Activated naive CD4-positive, alpha-beta T cell treated with anti-CD3 and anti-CD28 coated beads, Interleukin-2, amount 10 ng/mL, durations not matched to agents 7 days and 5 days (primary cell): ENCODE measurements around the gene SAMD14.
A peak's percentile ranks its signal among the peaks of the same experiment; 100 is the strongest.

ENCODE experiments used
- CTCF ChIA-PET: fragments of 350-600 bp; sonication (Branson Sonifier 250); formaldehyde crosslinking; loops from one replicate; lab custom pipeline; 2021; ENCODE audit warnings: antibody characterized with exemption; lab: Charles Lee
- DNase-seq: peaks from one replicate; pipeline ENCODE4 v3.0.0-alpha.2; 2020
- H3K27ac Mint-ChIP-seq: one replicate; pipeline ENCODE4 v1.8.0; 2021; ENCODE audit warnings: mild to moderate bottlenecking, moderate library complexity, mixed read lengths
- H3K27me3 Mint-ChIP-seq: one replicate; pipeline ENCODE4 v1.8.0; 2021; ENCODE audit warnings: mild to moderate bottlenecking, mixed read lengths
- H3K36me3 Mint-ChIP-seq: one replicate; pipeline ENCODE4 v1.8.0; 2021; ENCODE audit warnings: mixed read lengths
- H3K4me1 Mint-ChIP-seq: one replicate; pipeline ENCODE4 v1.8.0; 2021; ENCODE audit warnings: mixed read lengths
- H3K4me3 Mint-ChIP-seq: one replicate; pipeline ENCODE4 v1.8.0; 2021; ENCODE audit warnings: mild to moderate bottlenecking, moderate library complexity, mixed read lengths
- H3K9me3 Mint-ChIP-seq: one replicate; pipeline ENCODE4 v1.8.0; 2021; ENCODE audit warnings: mixed read lengths

SAMD14 gene

GRCh38 chr17:50114401-50114800 is 15.6 kb downstream of the SAMD14 start:
- CTCF ChIA-PET: interaction anchor here (0.6 to 4.3 kb wide), 22 partner anchors 9 to 570 kb away, joined by 3 to 27 read pairs (median 6); partner anchors contain the start of genes COL1A1, PDK2, SAMD14 and SGCA
- H3K4me1 Mint-ChIP-seq: peaks cover 11% of the 10 kb centered on the region
- no peaks in the 10 kb centered on the region for H3K36me3 Mint-ChIP-seq
- H3K27me3 Mint-ChIP-seq: peaks cover 64% of the 10 kb centered on the region
- H3K9me3 Mint-ChIP-seq: no peaks in the 10 kb centered on the region
- DNase-seq: no peak
- H3K27ac Mint-ChIP-seq: no peak overlapping the region
- H3K4me3 Mint-ChIP-seq: no peak overlapping the region

GRCh38 chr17:50113624-50114320 is 16.2 kb downstream of the SAMD14 start:
- no peaks in the 10 kb centered on the region for H3K9me3 Mint-ChIP-seq
- H3K27ac Mint-ChIP-seq: no peak overlapping the region
- peaks cover 58% of the 10 kb centered on the region for H3K27me3 Mint-ChIP-seq
- DNase-seq: no peak
- no peaks in the 10 kb centered on the region for H3K36me3 Mint-ChIP-seq
- no peak overlapping the region for H3K4me3 Mint-ChIP-seq
- CTCF ChIA-PET: interaction anchor here (0.6 to 4.3 kb wide), 12 partner anchors 10 to 167 kb away, joined by 3 to 26 read pairs (median 8); partner anchors contain the start of genes COL1A1, PDK2 and SAMD14
- H3K4me1 Mint-ChIP-seq: peaks cover 11% of the 10 kb centered on the region

- peaks cover 11% of the 10 kb centered on the region for H3K4me1 Mint-ChIP-seq
These were observed 17.3 kb downstream of the SAMD14 start for GRCh38 chr17:50112694-50113093.

DNA sequence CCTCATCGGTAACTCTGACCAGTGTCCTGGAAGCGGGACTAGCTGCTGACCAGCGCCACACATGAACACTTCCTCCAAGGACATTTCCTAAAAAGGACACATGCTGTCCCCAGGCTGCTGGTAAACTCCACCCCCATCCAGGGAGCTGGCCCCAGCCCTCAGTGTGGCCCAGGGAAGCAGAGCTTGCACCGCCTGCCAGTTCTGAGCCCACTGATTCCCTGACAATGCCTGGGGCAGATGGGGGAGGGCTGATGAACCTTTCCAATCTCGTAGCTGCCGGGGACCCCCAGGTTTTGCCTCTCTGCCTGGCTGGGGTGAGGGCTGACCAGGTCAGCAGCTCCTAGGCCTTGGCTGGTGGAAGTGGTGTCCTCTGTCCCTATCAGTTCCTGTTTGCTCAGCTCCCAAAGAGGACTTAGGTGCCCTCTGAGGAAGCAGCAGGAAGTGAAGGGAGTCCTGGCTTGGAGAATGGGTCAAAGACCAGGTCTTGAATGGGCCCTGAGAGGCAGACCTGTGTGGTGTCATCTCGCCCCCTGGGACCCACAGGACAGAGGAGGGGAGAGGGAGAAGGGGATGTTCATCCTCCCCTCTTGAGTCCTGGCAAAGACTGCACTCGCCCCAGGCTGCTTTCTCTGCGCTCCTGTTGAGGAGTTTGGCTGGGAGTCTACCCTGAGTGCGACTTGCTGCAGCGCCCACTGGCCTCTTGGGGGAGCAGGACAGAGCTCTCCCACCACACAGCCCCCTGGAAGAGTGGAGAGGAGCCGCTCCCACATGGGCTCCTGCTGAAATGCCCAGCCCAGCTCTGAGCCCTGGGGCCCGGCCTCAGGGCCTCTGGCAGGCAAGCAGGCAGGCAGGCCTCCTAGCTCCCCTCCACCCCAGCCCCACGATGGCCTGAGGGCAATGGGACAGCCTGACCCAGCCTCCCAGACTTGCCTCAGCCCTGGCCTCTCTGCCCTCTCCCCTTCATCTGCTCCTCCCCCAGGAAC is 18.0 kb downstream of the SAMD14 start:
- no peak overlapping the region for H3K27ac Mint-ChIP-seq

More at GRCh38 chr17:50112694-50113093, 17.3 kb downstream of the SAMD14 start:
- DNase-seq: no peak
- no peak overlapping the region for H3K27ac Mint-ChIP-seq
- no peak overlapping the region for H3K4me3 Mint-ChIP-seq
- CTCF ChIA-PET: interaction anchor here (1.3 to 2.7 kb wide), 3 partner anchors 18 to 85 kb away, joined by 6 to 14 read pairs (median 6); no protein-coding TSS in a partner anchor
- no peaks in the 10 kb centered on the region for H3K9me3 Mint-ChIP-seq
- H3K36me3 Mint-ChIP-seq: peaks cover 2% of the 10 kb centered on the region
- peaks cover 47% of the 10 kb centered on the region for H3K27me3 Mint-ChIP-seq

DNA sequence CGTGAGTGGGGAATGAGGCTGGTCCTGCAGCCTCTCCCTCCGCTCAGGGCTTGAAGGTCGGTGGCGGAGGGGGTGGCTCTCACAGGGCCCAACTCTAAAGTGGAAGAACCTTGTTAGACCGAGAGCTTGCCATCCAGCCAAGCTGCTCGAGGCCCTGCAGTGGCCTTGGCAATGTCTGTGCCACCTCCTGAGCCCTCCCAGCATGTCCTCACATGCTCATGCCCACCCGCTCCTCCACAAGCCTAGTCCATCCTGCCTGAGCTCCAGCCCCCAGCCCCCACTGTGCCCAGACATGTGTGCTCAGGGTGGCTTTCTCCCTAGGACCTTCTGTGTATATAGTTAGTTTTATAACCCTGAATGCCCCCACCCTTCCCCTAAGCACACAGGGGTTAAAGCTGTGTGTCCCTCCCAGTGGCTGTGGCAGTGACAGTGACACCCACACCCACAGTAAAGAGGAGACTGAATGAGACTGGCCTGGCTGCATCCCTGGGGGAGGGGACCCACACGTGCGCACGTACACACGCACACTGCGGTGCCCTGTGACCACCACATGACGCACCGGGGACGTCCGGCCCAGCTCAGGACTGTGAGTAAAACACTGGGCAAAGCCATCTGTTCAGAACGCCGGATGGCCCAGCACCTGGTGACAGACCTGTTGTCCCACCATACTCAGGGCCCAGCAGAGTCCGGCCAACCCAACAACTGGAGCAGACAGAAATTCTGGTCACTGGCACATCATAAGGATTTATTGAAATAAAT is 19.2 kb downstream of the SAMD14 start:
- Mint-ChIP-seq H3K4me3 (no peak overlapping the region), H3K27ac (peak overlapping the region; percentile 24), H3K9me3 (no peaks in the 10 kb centered on the region), H3K4me1 (peaks cover 3% of the 10 kb centered on the region), H3K36me3 (peaks cover 2% of the 10 kb centered on the region), H3K27me3 (peaks cover 28% of the 10 kb centered on the region)
- no peak for DNase-seq
- CTCF ChIA-PET: interaction anchor here (0.9 to 1.0 kb wide), 2 partner anchors 50 to 87 kb away, joined by 3 read pairs; no protein-coding TSS in a partner anchor

More for the DNA sequence above, 18.0 kb downstream of the SAMD14 start:
- H3K4me1 Mint-ChIP-seq: peaks cover 8% of the 10 kb centered on the region
- CTCF ChIA-PET: interaction anchor here (1.3 to 1.5 kb wide), 2 partner anchors 18 to 86 kb away, joined by 6 read pairs; no protein-coding TSS in a partner anchor
- peaks cover 40% of the 10 kb centered on the region for H3K27me3 Mint-ChIP-seq
- H3K9me3 Mint-ChIP-seq: no peaks in the 10 kb centered on the region
- peaks cover 2% of the 10 kb centered on the region for H3K36me3 Mint-ChIP-seq
- DNase-seq: no peak
- H3K4me3 Mint-ChIP-seq: no peak overlapping the region

- CTCF ChIA-PET: interaction anchor here (1.4 kb wide), 1 partner anchor 91 kb away, joined by 4 read pairs; no protein-coding TSS in a partner anchor
- H3K27me3 Mint-ChIP-seq: peaks cover 18% of the 10 kb centered on the region
These were observed 20.2 kb downstream of the SAMD14 start for GRCh38 chr17:50109785-50110184.

GRCh38 chr17:50109207-50109606 is 20.8 kb downstream of the SAMD14 start:
- peaks cover 2% of the 10 kb centered on the region for H3K36me3 Mint-ChIP-seq
- no peak overlapping the region for H3K27ac Mint-ChIP-seq
- H3K27me3 Mint-ChIP-seq: peaks cover 12% of the 10 kb centered on the region
- no peak for DNase-seq
- H3K9me3 Mint-ChIP-seq: no peaks in the 10 kb centered on the region
- no peaks in the 10 kb centered on the region for H3K4me1 Mint-ChIP-seq
- CTCF ChIA-PET: interaction anchor here (1.3 to 1.4 kb wide), 2 partner anchors 8 to 91 kb away, joined by 4 to 6 read pairs; no protein-coding TSS in a partner anchor
- H3K4me3 Mint-ChIP-seq: no peak overlapping the region

More at GRCh38 chr17:50109785-50110184, 20.2 kb downstream of the SAMD14 start:
- no peak overlapping the region for H3K27ac Mint-ChIP-seq
- no peaks in the 10 kb centered on the region for H3K9me3 Mint-ChIP-seq
- no peaks in the 10 kb centered on the region for H3K4me1 Mint-ChIP-seq
- H3K36me3 Mint-ChIP-seq: peaks cover 2% of the 10 kb centered on the region
- no peak overlapping the region for H3K4me3 Mint-ChIP-seq
- DNase-seq: no peak

DNA sequence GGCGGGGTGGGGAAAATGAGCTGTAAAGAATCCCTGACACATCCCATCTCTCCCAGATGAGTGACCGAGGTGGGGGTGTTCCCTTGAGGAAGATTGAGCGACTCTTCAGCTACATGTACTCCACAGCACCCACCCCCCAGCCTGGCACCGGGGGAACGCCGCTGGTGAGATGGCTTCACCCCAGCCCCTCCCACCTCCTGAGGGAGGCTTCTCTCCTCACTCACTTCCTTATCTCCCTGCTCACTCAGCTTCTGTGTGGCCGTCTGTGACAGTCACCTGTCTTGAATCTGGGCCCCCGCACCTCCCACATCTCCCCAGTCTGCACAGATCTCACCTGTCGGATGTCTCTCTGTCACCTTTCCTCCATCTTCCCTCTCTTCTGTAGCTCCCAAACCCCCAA is 21.4 kb downstream of the SAMD14 start:
- H3K27me3 Mint-ChIP-seq: peaks cover 5% of the 10 kb centered on the region
- no peak for DNase-seq
- H3K27ac Mint-ChIP-seq: peak overlapping the region; percentile 26
- no peaks in the 10 kb centered on the region for H3K9me3 Mint-ChIP-seq
- CTCF ChIA-PET: interaction anchor here (1.3 to 1.4 kb wide), 2 partner anchors 9 to 92 kb away, joined by 4 to 6 read pairs; no protein-coding TSS in a partner anchor
- H3K4me3 Mint-ChIP-seq: no peak overlapping the region
- peaks cover 2% of the 10 kb centered on the region for H3K36me3 Mint-ChIP-seq
- H3K4me1 Mint-ChIP-seq: no peaks in the 10 kb centered on the region

GRCh38 chr17:50107790-50108414 is 22.1 kb downstream of the SAMD14 start:
- no peak overlapping the region for H3K4me3 Mint-ChIP-seq
- H3K27me3 Mint-ChIP-seq: peaks cover 2% of the 10 kb centered on the region
- no peak for DNase-seq
- no peaks in the 10 kb centered on the region for H3K9me3 Mint-ChIP-seq
- H3K4me1 Mint-ChIP-seq: no peaks in the 10 kb centered on the region
- H3K36me3 Mint-ChIP-seq: peaks cover 2% of the 10 kb centered on the region
- CTCF ChIA-PET: interaction anchor here (0.7 to 1.0 kb wide), 2 partner anchors 9 to 20 kb away, joined by 3 to 4 read pairs; no protein-coding TSS in a partner anchor
- H3K27ac Mint-ChIP-seq: no peak overlapping the region

DNA sequence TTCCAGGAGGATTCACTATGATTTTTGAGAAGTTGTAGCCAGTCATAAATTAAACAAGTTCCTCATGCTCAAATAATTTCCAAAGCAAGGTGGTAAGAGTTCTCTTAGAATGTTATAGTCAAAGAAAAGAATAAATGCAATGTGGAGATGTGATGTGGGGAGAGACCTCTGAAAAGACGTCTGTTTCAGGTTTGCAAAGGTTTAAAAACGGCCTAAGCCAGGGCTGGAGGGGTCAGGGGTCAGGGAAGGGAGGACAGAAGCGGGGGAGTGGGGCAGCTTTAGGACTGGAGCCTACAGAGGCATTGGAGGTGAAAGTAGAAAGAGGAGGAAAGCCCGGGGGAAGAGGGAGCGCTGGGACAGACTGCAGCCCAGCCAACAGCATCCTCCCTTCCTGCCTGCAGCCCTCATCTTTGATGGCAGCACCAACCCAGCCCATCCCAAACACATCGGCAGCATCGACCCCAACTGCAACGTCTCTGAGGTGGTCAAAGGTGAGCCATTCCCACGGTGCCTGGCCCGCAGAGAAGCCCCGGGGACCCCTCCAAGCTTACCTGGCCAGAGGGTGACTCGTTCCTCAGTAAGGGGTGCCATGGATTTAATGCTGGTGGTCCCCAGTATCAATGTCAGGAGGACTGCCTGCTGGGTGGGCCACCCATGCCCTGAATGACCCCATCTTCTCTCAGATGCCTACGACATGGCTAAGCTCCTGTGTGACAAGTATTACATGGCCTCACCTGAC is 23.4 kb downstream of the SAMD14 start:
- CTCF ChIA-PET: interaction anchor here (1.0 to 1.4 kb wide), 2 partner anchors 8 to 11 kb away, joined by 3 to 4 read pairs; no protein-coding TSS in a partner anchor
- Mint-ChIP-seq H3K4me3 (no peak overlapping the region), H3K36me3 (peaks cover 2% of the 10 kb centered on the region), H3K27me3 (no peaks in the 10 kb centered on the region), H3K4me1 (no peaks in the 10 kb centered on the region), H3K27ac (no peak overlapping the region), H3K9me3 (no peaks in the 10 kb centered on the region)
- DNase-seq: no peak

- CTCF ChIA-PET: interaction anchor here (1.4 kb wide), 1 partner anchor 9 kb away, joined by 3 read pairs; no protein-coding TSS in a partner anchor
- H3K27ac Mint-ChIP-seq: no peak overlapping the region
- H3K4me3 Mint-ChIP-seq: no peak overlapping the region
- H3K27me3 Mint-ChIP-seq: no peaks in the 10 kb centered on the region
- no peaks in the 10 kb centered on the region for H3K4me1 Mint-ChIP-seq
- no peaks in the 10 kb centered on the region for H3K9me3 Mint-ChIP-seq
- peaks cover 2% of the 10 kb centered on the region for H3K36me3 Mint-ChIP-seq
- no peak for DNase-seq
These were observed 24.1 kb downstream of the SAMD14 start for GRCh38 chr17:50105811-50106210.

DNA sequence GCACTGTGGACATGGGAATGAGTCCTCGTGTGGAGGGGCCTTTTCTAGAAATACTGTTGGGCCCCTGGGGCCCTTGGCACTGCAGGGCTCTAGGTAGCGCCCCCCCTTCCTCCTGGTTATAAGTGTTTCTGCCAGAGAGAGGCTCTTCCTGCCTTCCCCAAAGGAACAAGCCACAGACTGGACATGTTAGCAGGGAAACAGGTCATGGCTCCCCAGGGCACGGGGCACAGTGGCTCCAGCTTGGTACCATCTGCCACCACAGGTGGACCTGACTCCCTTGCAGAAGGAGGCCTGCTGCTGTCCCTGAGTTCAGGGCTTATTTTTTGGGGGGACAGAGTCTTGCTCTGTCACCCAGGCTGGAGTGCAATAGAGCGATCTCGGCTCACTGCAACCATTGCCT is 26.0 kb downstream of the SAMD14 start:
- no peaks in the 10 kb centered on the region for H3K9me3 Mint-ChIP-seq
- DNase-seq: no peak
- H3K27me3 Mint-ChIP-seq: no peaks in the 10 kb centered on the region
- no peak overlapping the region for H3K27ac Mint-ChIP-seq
- no peak overlapping the region for H3K4me3 Mint-ChIP-seq
- peaks cover 2% of the 10 kb centered on the region for H3K36me3 Mint-ChIP-seq
- CTCF ChIA-PET: interaction anchor here (0.8 to 2.1 kb wide), 3 partner anchors 10 to 17 kb away, joined by 3 to 10 read pairs (median 5); no protein-coding TSS in a partner anchor
- H3K4me1 Mint-ChIP-seq: no peaks in the 10 kb centered on the region
